CD14-positive monocyte (primary cell): ENCODE results near the gene MRTFA. TPM values are rescaled to one million over a fixed set of nuclear protein-coding genes. Genes with fewer than 3 reads are reported as not detected.

Source experiments
- DNase-seq, 3 donors: peaks; one replicate each; pipeline ENCODE4 v3.0.0-alpha.2; 2011 to 2022
- H2AFZ ChIP-seq: 2 replicates; pipeline ENCODE4 v1.6.0; 2012; ENCODE audit warnings: mild to moderate bottlenecking, low read depth, low read length, inconsistent platforms; ENCODE audit not compliant: insufficient read depth, poor library complexity, severe bottlenecking
- H3K27ac ChIP-seq, 2 donors: 1 replicate in 1 of 2; 2 replicates in 1 of 2; pipeline ENCODE4 v1.5.1; 2012 to 2013; ENCODE audit warnings: low read length in 2 of 2, control low read depth in 1 of 2, inconsistent platforms in 1 of 2, low read depth in 1 of 2, mild to moderate bottlenecking in 1 of 2
- H3K27me3 ChIP-seq, 2 donors: one replicate each; pipeline versions ENCODE4 v1.6.0 to v1.6.1; 2011 to 2013; ENCODE audit warnings: low read length in 2 of 2; ENCODE audit not compliant: control insufficient read depth in 2 of 2, insufficient read depth in 2 of 2
- H3K36me3 ChIP-seq, 2 donors: replicated peaks in 1 of 2; 1 replicate in 1 of 2; 2 replicates in 1 of 2; pipeline versions ENCODE4 v1.5.1 to v1.6.1; 2012 to 2013; ENCODE audit warnings: low read length in 2 of 2, control low read depth in 1 of 2, inconsistent platforms in 1 of 2, mild to moderate bottlenecking in 1 of 2; ENCODE audit not compliant: insufficient read depth in 2 of 2, control insufficient read depth in 1 of 2
- H3K4me1 ChIP-seq, 2 donors: 1 replicate in 1 of 2; 2 replicates in 1 of 2; pipeline versions ENCODE4 v1.5.1 to v1.6.1; 2012 to 2013; ENCODE audit warnings: low read length in 2 of 2, control low read depth in 1 of 2, inconsistent platforms in 1 of 2, mild to moderate bottlenecking in 1 of 2, moderate library complexity in 1 of 2; ENCODE audit not compliant: insufficient read depth in 2 of 2, control insufficient read depth in 1 of 2
- H3K4me2 ChIP-seq: replicated peaks from 2 replicates; pipeline ENCODE3; 2012; ENCODE audit warnings: low read length, moderate library complexity, mild to moderate bottlenecking; ENCODE audit not compliant: poor library complexity, severe bottlenecking; ENCODE audit errors: extremely low read depth
- H3K4me3 ChIP-seq, 3 experiments: fragments of 200-600 bp in 1 of 3; sonication (generic) in 1 of 3; replicated peaks in 1 of 3; 1 replicate in 2 of 3; 2 replicates in 1 of 3; pipeline ENCODE4 v1.5.1; 2011 to 2013; ENCODE audit warnings: low read length in 3 of 3, mild to moderate bottlenecking in 3 of 3, control low read depth in 2 of 3, low read depth in 2 of 3, inconsistent platforms in 1 of 3, moderate library complexity in 1 of 3
- H3K79me2 ChIP-seq: 2 replicates; pipeline ENCODE4 v1.6.0; 2012; ENCODE audit warnings: mild to moderate bottlenecking, control low read depth, inconsistent platforms, low read length, moderate library complexity; ENCODE audit not compliant: insufficient read depth
- H3K9ac ChIP-seq: 2 replicates; pipeline ENCODE4 v1.6.0; 2017; ENCODE audit warnings: low read length, mild to moderate bottlenecking; ENCODE audit not compliant: insufficient read depth, poor library complexity, severe bottlenecking
- H3K9me3 ChIP-seq, 2 donors: replicated peaks in 1 of 2; 1 replicate in 1 of 2; 2 replicates in 1 of 2; pipeline versions ENCODE4 v1.5.1 to v1.6.1; 2012 to 2013; ENCODE audit warnings: low read length in 2 of 2, control low read depth in 1 of 2; ENCODE audit not compliant: control insufficient read depth in 1 of 2, insufficient read depth in 1 of 2
- H4K20me1 ChIP-seq: 2 replicates; pipeline ENCODE4 v1.6.0; 2012; ENCODE audit warnings: mild to moderate bottlenecking, low read length, control low read depth, moderate library complexity; ENCODE audit not compliant: insufficient read depth
- H3K27ac Mint-ChIP-seq, 7 donors: one replicate each; pipeline ENCODE4 v1.8.0; 2020; ENCODE audit warnings: mild to moderate bottlenecking in 7 of 7, mixed read lengths in 7 of 7, moderate library complexity in 6 of 7, inconsistent platforms in 2 of 7
- H3K27me3 Mint-ChIP-seq, 3 donors: one replicate each; pipeline ENCODE4 v1.8.0; 2021 to 2022; ENCODE audit warnings: low read depth in 3 of 3, mild to moderate bottlenecking in 3 of 3, mixed read lengths in 3 of 3, moderate library complexity in 3 of 3, inconsistent platforms in 1 of 3
- H3K36me3 Mint-ChIP-seq, 2 donors: one replicate each; pipeline ENCODE4 v1.8.0; 2020; ENCODE audit warnings: mixed read lengths in 2 of 2, inconsistent platforms in 1 of 2, mild to moderate bottlenecking in 1 of 2
- H3K4me1 Mint-ChIP-seq: one replicate; pipeline ENCODE4 v1.8.0; 2020; ENCODE audit warnings: mild to moderate bottlenecking, mixed read lengths
- H3K4me3 Mint-ChIP-seq, 2 donors: one replicate each; pipeline ENCODE4 v1.8.0; 2020; ENCODE audit warnings: mild to moderate bottlenecking in 2 of 2, mixed read lengths in 2 of 2, moderate library complexity in 1 of 2
- H3K9me3 Mint-ChIP-seq, 7 donors: one replicate each; pipeline ENCODE4 v1.8.0; 2020 to 2022; ENCODE audit warnings: mixed read lengths in 7 of 7, mild to moderate bottlenecking in 6 of 7, moderate library complexity in 6 of 7, inconsistent platforms in 2 of 7
- WGBS: methylation state at CpG from one replicate; pipeline ENCODE4 v1.1.5; 2013; ENCODE audit warnings: missing lambda C conversion rate; ENCODE audit not compliant: insufficient coverage; 5-methylcytosine and 5-hydroxymethylcytosine counted together
- intact Hi-C, 2 donors: fragments of 100-400 bp; cut with micrococcal nuclease; formaldehyde crosslinking; loops; one replicate each; pipeline versions ENCODE4 v1.15.0 to v1.15.1; 2023
- polyA plus RNA-seq, 3 donors: library from polyadenylated mRNA; depleted of rRNA in 1 of 3; unstranded in 2 of 3; stranded (reverse) in 1 of 3; fragments of 300-500 nt in 2 of 3; fragments of >200 nt in 1 of 3; fragmentation: Illumina TruSeq in 2 of 3; gene quantifications; 1 replicate in 2 of 3; 2 replicates in 1 of 3; pipeline ENCODE4 v1.2.3, GENCODE V29; 2012 to 2021
- TF ChIP-seq, protein P1 (sequence below): fragments of 200-600 bp; IDR thresholded peaks from one replicate; pipeline ENCODE4 v1.8.0; 2022; ENCODE audit warnings: antibody characterized with exemption, mild to moderate bottlenecking

The MRTFA gene
- polyA plus RNA-seq, 3 donors = 14.1 to 33.8 (median 18.9) TPM

DNA sequence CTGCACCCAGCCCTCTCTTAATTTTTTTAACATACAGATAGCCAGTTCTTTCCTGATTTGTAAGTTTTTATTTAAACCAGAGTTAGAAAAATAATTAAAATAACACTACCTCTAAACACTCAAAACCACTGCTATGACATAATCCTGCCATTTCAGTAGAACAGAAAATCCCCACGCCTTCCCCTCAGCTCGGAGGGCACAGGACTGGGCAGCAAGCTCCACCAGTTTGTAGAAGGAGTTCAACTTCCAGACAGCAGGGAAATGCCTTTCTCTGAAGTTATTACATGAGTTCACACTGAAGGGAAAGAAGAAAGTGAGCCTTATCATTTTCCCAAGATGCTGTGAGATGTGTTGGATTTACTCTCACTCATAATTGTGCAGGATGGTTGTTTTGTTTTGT lies 114.4 kb downstream of the MRTFA start:
- H3K27me3 ChIP-seq = no peaks in the 10 kb centered on the region
- H3K36me3 ChIP-seq = peaks cover 8 to 34% of the 10 kb centered on the region in 2 donors
- H3K9ac ChIP-seq = no peak overlapping the region
- H3K36me3 Mint-ChIP-seq = peaks cover 26 to 46% of the 10 kb centered on the region in 2 donors
- TF ChIP-seq, protein P1, sequence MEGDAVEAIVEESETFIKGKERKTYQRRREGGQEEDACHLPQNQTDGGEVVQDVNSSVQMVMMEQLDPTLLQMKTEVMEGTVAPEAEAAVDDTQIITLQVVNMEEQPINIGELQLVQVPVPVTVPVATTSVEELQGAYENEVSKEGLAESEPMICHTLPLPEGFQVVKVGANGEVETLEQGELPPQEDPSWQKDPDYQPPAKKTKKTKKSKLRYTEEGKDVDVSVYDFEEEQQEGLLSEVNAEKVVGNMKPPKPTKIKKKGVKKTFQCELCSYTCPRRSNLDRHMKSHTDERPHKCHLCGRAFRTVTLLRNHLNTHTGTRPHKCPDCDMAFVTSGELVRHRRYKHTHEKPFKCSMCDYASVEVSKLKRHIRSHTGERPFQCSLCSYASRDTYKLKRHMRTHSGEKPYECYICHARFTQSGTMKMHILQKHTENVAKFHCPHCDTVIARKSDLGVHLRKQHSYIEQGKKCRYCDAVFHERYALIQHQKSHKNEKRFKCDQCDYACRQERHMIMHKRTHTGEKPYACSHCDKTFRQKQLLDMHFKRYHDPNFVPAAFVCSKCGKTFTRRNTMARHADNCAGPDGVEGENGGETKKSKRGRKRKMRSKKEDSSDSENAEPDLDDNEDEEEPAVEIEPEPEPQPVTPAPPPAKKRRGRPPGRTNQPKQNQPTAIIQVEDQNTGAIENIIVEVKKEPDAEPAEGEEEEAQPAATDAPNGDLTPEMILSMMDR = no peak
- peaks cover 6% of the 10 kb centered on the region for H3K4me1 Mint-ChIP-seq
- WGBS = no CpG with 5 or more reads among the region's 2 CpGs
- no peak overlapping the region for H3K4me3 Mint-ChIP-seq
- no peaks in the 10 kb centered on the region for H3K4me1 ChIP-seq
- no peak overlapping the region for H3K4me3 ChIP-seq
- no peaks in the 10 kb centered on the region for H3K27me3 Mint-ChIP-seq
- H2AFZ ChIP-seq = no peak overlapping the region
- no peak for DNase-seq
- peak overlapping the region in 1 of 7 donors; percentile 16 for H3K27ac Mint-ChIP-seq
- no peak overlapping the region for H3K27ac ChIP-seq
- intact Hi-C loops = loop anchor here in 1 of 2 donors (2.0 kb wide), 1 partner anchor 125 kb away; no protein-coding TSS in a partner anchor
- no peak overlapping the region for H3K4me2 ChIP-seq
- peaks cover 32% of the 10 kb centered on the region for H3K79me2 ChIP-seq
- no peaks in the 10 kb centered on the region for H3K9me3 ChIP-seq
- H3K9me3 Mint-ChIP-seq = no peaks in the 10 kb centered on the region
- H4K20me1 ChIP-seq = peaks cover 22% of the 10 kb centered on the region

DNA sequence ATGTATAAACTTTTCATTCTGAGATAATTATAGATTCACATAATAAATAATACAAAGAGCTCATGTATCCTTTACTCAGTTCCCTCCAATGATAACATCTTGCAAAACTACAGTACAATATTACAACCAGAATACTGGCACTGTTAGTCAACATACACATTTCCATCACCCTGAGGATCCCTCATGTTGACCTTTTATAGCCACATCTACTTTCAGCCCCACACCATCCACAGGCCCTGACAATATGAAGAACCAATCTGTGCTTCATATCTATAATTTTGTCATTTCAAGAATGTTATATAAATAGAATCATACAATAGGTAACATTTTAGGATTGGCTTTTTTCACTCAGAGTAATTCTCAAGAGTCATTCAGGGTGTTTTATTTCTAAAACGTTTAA lies 115.5 kb downstream of the MRTFA start:
- H3K9ac ChIP-seq = no peak overlapping the region
- H3K9me3 ChIP-seq = no peaks in the 10 kb centered on the region
- H3K79me2 ChIP-seq = peaks cover 32% of the 10 kb centered on the region
- H3K36me3 ChIP-seq = peaks cover 6 to 36% of the 10 kb centered on the region in 2 donors
- Mint-ChIP-seq H3K27me3 (no peaks in the 10 kb centered on the region), H3K4me1 (peaks cover 6% of the 10 kb centered on the region), H3K4me3 (no peak overlapping the region), H3K36me3 (peaks cover 28 to 43% of the 10 kb centered on the region in 2 donors), H3K9me3 (no peaks in the 10 kb centered on the region), H3K27ac (peak overlapping the region in 1 of 7 donors; percentile 68)
- no peak for DNase-seq
- H3K4me1 ChIP-seq = no peaks in the 10 kb centered on the region
- H3K27me3 ChIP-seq = no peaks in the 10 kb centered on the region
- H3K4me3 ChIP-seq = no peak overlapping the region
- intact Hi-C loops = no loop called here
- no peak overlapping the region for H2AFZ ChIP-seq
- H3K4me2 ChIP-seq = no peak overlapping the region
- H4K20me1 ChIP-seq = peaks cover 12% of the 10 kb centered on the region
- no peak overlapping the region for H3K27ac ChIP-seq
- WGBS = no CpG with 5 or more reads among the region's 1 CpG
- TF ChIP-seq, protein P1 = no peak
